ENCODE measurements around the gene ASAP2.

GRCh38 chr2:9244985-9245544 lies 38.5 kb downstream of the ASAP2 start:
- no peak for TF ChIP-seq EZH2 (IDR thresholded peaks at IDR 0.05; ENCODE audit: low read length)
- no peak for TF ChIP-seq CTCF (optimal IDR thresholded peaks at IDR 0.05 in 1 of 3, IDR thresholded peaks at IDR 0.05 in 1 of 3, conservative IDR thresholded peaks at IDR 0.05 in 1 of 3; ENCODE audit: extremely low read depth in 1 of 3, insufficient read depth in 2 of 3, low read length in 3 of 3)
